Mesodermal cell (in vitro differentiated cells): Measurements from ENCODE around the gene GAB2.

ENCODE experiments used
- H3K27ac ChIP-seq: 2 replicates; pipeline ENCODE4 v1.7.0; 2013; ENCODE audit warnings: mild to moderate bottlenecking, low read depth, low read length, moderate library complexity; ENCODE audit not compliant: severe bottlenecking
- H3K36me3 ChIP-seq: 2 replicates; pipeline ENCODE4 v1.7.1; 2013; ENCODE audit warnings: mild to moderate bottlenecking, low read length, moderate library complexity; ENCODE audit not compliant: control insufficient read depth, insufficient read depth
- H3K4me1 ChIP-seq: one replicate; pipeline ENCODE4 v1.7.1; 2013; ENCODE audit warnings: mild to moderate bottlenecking, low read length; ENCODE audit not compliant: insufficient read depth, control insufficient read depth, poor library complexity, severe bottlenecking
- H3K4me3 ChIP-seq: 2 replicates; pipeline ENCODE4 v1.7.0; 2013; ENCODE audit warnings: low read length, control low read depth, mild to moderate bottlenecking; ENCODE audit not compliant: insufficient read depth, poor library complexity, severe bottlenecking; ENCODE audit errors: extremely low read depth
- H3K9me3 ChIP-seq: 2 replicates; pipeline ENCODE4 v1.7.1; 2013; ENCODE audit warnings: mild to moderate bottlenecking, low read length, moderate library complexity; ENCODE audit not compliant: control insufficient read depth
- WGBS, 2 experiments: methylation state at CpG; one replicate each; pipeline ENCODE4 v1.1.5; 2013; ENCODE audit warnings: missing lambda C conversion rate in 2 of 2; ENCODE audit not compliant: insufficient coverage in 2 of 2; 5-methylcytosine and 5-hydroxymethylcytosine counted together

GAB2 gene

GRCh38 chr11:78381865-78382264 lies 35.8 kb downstream of the GAB2 start:
- Histone ChIP-seq H3K36me3 (peaks cover 46% of the 10 kb centered on the region), H3K4me3 (no peak overlapping the region), H3K4me1 (peaks cover 27% of the 10 kb centered on the region), H3K9me3 (peaks cover 32% of the 10 kb centered on the region), H3K27ac (no peak overlapping the region)
- WGBS, 2 experiments = 82 to 88% methylated on average over 3 to 4 of the region's 4 CpGs

GRCh38 chr11:78380615-78381051 lies 37.0 kb downstream of the GAB2 start:
- no CpG with 5 or more reads among the region's 5 CpGs for WGBS, 2 experiments
- no peak overlapping the region for H3K4me3 ChIP-seq
- peak overlapping the region; percentile 84 for H3K27ac ChIP-seq

GRCh38 chr11:78379039-78379670 lies 38.5 kb downstream of the GAB2 start:
- Histone ChIP-seq H3K4me3 (no peak overlapping the region), H3K36me3 (peaks cover 24% of the 10 kb centered on the region), H3K4me1 (peaks cover 27% of the 10 kb centered on the region), H3K27ac (no peak overlapping the region), H3K9me3 (peaks cover 20% of the 10 kb centered on the region)
- WGBS, 2 experiments = 55 to 85% methylated on average over 2 of the region's 3 CpGs

More at GRCh38 chr11:78380615-78381051, 37.0 kb downstream of the GAB2 start:
- peaks cover 27% of the 10 kb centered on the region for H3K4me1 ChIP-seq
- peaks cover 35% of the 10 kb centered on the region for H3K9me3 ChIP-seq
- peaks cover 38% of the 10 kb centered on the region for H3K36me3 ChIP-seq

DNA sequence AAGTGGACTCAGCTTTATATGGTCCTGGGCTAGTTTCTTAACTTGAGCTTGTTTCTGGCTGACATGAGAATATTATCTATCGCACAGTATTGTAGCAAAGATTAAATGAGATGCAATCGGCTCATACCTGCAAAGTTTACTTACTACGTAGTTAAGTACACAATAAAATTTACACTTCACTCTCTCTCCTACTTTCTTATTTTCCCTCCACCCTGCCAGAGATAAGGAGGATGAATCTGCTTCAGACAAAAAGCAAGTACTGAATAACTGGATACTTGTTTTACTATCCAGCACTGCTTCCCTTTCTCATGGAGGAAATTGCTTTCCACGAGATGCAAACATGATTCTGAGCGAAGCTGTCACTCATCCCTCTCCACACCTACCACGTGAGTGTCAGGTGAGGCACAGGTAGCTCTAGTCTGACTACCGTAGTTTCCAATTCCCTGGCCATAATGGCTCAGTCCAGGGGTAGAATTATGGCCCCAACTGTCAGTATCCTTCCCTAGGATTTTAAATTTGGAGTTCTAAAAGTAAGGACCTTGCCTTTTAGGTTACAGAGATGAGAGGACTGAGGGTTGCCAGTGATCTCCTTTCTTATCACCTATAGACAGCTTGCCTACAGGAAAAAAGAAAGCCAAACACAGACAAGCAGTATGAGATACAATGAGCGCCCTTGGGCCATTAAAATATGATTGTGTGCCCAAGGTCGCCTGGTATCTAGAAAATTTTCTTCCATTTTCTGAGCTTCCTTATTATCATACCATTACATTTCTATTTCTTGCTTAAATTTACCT lies 39.8 kb downstream of the GAB2 start:
- no peak overlapping the region for H3K4me3 ChIP-seq
- WGBS, 2 experiments = 90 to 98% methylated on average over 5 to 6 of the region's 9 CpGs
- peaks cover 13% of the 10 kb centered on the region for H3K9me3 ChIP-seq
- H3K27ac ChIP-seq = no peak overlapping the region
- H3K4me1 ChIP-seq = peaks cover 24% of the 10 kb centered on the region
- H3K36me3 ChIP-seq = peaks cover 14% of the 10 kb centered on the region

GRCh38 chr11:78376858-78377257 lies 40.8 kb downstream of the GAB2 start:
- Histone ChIP-seq H3K4me3 (no peak overlapping the region), H3K4me1 (peaks cover 26% of the 10 kb centered on the region), H3K27ac (no peak overlapping the region), H3K9me3 (peaks cover 13% of the 10 kb centered on the region), H3K36me3 (peaks cover 14% of the 10 kb centered on the region)
- WGBS, 2 experiments = 83 to 98% methylated on average over 2 to 3 of the region's 3 CpGs

GRCh38 chr11:78374917-78375316 lies 42.7 kb downstream of the GAB2 start:
- H3K27ac ChIP-seq = no peak overlapping the region
- H3K9me3 ChIP-seq = peaks cover 13% of the 10 kb centered on the region
- WGBS, 2 experiments = no CpG with 5 or more reads among the region's 3 CpGs
- no peak overlapping the region for H3K4me3 ChIP-seq
- H3K4me1 ChIP-seq = peaks cover 27% of the 10 kb centered on the region
- peaks cover 14% of the 10 kb centered on the region for H3K36me3 ChIP-seq

DNA sequence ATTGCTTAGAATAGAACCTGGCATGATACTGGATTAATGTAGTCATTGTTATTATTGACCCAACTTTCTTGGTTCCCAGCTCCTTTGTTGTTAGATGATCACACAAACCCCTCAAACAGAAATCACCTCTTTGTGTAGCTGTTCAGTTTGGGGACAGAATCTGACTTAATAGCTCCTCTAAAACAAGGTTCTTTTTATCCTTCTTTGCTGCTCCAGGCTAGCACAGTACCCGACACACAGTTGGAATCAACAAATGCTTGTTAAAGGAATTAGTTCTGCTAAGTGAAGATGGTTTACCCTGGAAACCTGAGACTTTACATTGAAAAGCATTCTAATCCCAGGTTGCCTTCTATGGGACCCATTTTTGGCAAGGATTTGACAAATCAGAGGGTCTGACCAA lies 43.9 kb downstream of the GAB2 start:
- WGBS, 2 experiments = 83% methylated on average over 1 of the region's 1 CpG; no CpG with 5 or more reads in 1 of the 2 experiments

GRCh38 chr11:78372114-78372768 lies 45.4 kb downstream of the GAB2 start:
- H3K4me3 ChIP-seq = no peak overlapping the region
- no peak overlapping the region for H3K27ac ChIP-seq
- H3K9me3 ChIP-seq = peaks cover 10% of the 10 kb centered on the region
- H3K4me1 ChIP-seq = peaks cover 19% of the 10 kb centered on the region
- H3K36me3 ChIP-seq = peaks cover 6% of the 10 kb centered on the region
- WGBS, 2 experiments = 90 to 100% methylated on average over 2 of the region's 4 CpGs

More for the DNA sequence above, 43.9 kb downstream of the GAB2 start:
- no peak overlapping the region for H3K27ac ChIP-seq
- peaks cover 14% of the 10 kb centered on the region for H3K36me3 ChIP-seq
- H3K4me3 ChIP-seq = no peak overlapping the region
- H3K9me3 ChIP-seq = peaks cover 13% of the 10 kb centered on the region
- H3K4me1 ChIP-seq = peaks cover 19% of the 10 kb centered on the region

DNA sequence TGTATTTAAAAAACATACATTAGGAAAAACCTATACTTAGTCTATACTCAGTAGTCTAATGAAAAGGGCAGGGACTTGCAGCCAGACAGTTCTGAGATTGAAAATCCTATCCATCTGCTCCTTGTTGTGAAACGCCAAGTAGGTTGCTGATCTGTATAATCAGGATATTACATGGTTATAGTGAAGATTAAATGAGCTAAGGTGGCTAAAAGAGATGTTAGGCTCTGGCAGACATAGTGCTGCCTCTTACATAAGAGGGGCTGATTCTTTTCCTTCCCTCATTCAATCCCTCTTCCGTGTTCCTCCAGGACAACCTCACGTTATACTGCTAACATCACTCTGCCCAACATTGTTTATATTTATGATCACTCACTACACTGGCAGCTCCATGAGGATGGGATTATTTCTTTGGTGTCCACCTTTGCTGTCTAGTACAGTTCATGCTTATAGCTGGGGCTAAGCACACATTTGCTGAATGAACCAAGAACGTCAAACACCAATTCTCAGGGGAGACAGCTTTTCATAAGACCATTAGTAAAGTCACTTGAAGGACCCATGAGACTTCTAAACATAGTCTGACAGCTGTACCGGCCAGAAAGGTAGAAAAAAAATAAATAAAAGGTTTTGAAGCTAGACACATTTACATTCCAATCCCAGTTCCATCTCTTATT lies 46.3 kb downstream of the GAB2 start:
- WGBS, 2 experiments = 95 to 100% methylated on average over 2 to 3 of the region's 5 CpGs
- H3K27ac ChIP-seq = no peak overlapping the region
- H3K4me1 ChIP-seq = peaks cover 19% of the 10 kb centered on the region
- H3K36me3 ChIP-seq = no peaks in the 10 kb centered on the region
- H3K9me3 ChIP-seq = peaks cover 1% of the 10 kb centered on the region
- no peak overlapping the region for H3K4me3 ChIP-seq

DNA sequence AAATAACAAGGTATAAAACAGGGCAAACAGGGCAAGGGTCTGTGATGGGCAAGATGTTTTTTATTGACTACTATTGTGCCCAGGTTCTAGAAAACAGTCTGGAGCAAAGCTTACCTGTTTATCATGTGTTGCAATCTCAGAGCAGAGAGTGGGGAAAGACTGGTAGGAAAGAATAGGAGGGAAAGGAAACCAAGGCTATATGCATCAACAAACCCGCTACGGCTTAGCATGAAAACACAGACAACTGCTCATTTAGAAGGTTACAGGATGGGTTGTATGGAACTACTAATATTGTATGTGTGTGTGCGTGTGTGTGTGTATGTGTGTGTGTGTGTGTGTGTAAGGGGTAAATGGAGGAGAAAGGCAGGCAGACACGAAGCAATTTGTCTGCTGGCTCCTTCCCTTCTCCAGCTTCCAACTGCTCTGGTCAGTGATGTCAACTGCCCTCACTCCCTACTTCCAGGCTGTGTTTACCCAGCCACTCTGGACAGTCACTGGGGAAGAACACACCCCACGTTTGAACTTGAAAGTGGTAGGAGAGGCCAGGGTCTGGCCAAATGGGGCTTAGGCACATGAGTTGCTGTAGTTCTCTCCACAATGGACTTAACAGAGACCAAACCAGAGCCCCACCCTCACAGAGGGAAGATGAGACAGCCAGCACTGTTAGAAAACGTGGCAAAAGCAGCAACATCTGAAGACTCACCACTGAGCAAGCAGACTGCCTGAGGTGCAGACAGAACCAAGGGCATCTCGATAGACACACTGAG lies 47.0 kb downstream of the GAB2 start:
- Histone ChIP-seq H3K4me1 (peaks cover 24% of the 10 kb centered on the region), H3K4me3 (no peak overlapping the region), H3K27ac (no peak overlapping the region), H3K36me3 (no peaks in the 10 kb centered on the region), H3K9me3 (no peaks in the 10 kb centered on the region)
- WGBS, 2 experiments = 77 to 79% methylated on average over 3 to 6 of the region's 7 CpGs
